ENCODE data around the gene BCAM.

The BCAM gene

GRCh38 chr19:44863990-44864389 is 55.1 kb downstream of the BCAM start:
- TF ChIP-seq FOXP2 (optimal IDR thresholded peaks at IDR 0.05; ENCODE audit: borderline replicate concordance, extremely low read depth, extremely low read length, insufficient read depth): no peak
- no peak for TF ChIP-seq REST (IDR thresholded peaks at IDR 0.05; ENCODE audit: insufficient read depth in 1 of 2, low read depth in 2 of 2, low read length in 2 of 2)
- no peak for TF ChIP-seq POLR2AphosphoS5 (IDR thresholded peaks at IDR 0.05; ENCODE audit: low read depth, low read length)
- no peak for TF ChIP-seq SIN3A (IDR thresholded peaks at IDR 0.05; ENCODE audit: borderline replicate concordance, insufficient read depth, low read length)
- no peak for TF ChIP-seq TAF1 (IDR thresholded peaks at IDR 0.05; ENCODE audit: borderline replicate concordance, insufficient read depth, low read length)

DNA sequence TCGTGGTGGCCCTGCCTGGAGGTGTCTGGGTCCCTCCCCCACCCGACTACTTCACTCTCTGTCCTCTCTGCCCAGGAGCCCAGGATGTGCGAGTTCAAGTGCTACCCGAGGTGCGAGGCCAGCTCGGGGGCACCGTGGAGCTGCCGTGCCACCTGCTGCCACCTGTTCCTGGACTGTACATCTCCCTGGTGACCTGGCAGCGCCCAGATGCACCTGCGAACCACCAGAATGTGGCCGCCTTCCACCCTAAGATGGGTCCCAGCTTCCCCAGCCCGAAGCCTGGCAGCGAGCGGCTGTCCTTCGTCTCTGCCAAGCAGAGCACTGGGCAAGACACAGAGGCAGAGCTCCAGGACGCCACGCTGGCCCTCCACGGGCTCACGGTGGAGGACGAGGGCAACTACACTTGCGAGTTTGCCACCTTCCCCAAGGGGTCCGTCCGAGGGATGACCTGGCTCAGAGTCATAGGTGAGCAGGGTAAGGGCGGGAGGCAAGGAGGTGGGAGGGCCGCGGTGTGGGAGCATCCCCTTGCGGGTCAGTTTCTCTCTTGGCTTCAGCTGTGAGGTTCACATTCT is 56.4 kb downstream of the BCAM start:
- TF ChIP-seq TAF1 (IDR thresholded peaks at IDR 0.05; ENCODE audit: borderline replicate concordance, insufficient read depth, low read length) (no peak), POLR2AphosphoS5 (IDR thresholded peaks at IDR 0.05; ENCODE audit: low read depth, low read length) (no peak), REST (IDR thresholded peaks at IDR 0.05; ENCODE audit: insufficient read depth in 1 of 2, low read depth in 2 of 2, low read length in 2 of 2) (no peak), FOXP2 (optimal IDR thresholded peaks at IDR 0.05; ENCODE audit: borderline replicate concordance, extremely low read depth, extremely low read length, insufficient read depth) (no peak), SIN3A (IDR thresholded peaks at IDR 0.05; ENCODE audit: borderline replicate concordance, insufficient read depth, low read length) (no peak)

- TF ChIP-seq FOXP2 (optimal IDR thresholded peaks at IDR 0.05; ENCODE audit: borderline replicate concordance, extremely low read depth, extremely low read length, insufficient read depth) (no peak), POLR2AphosphoS5 (IDR thresholded peaks at IDR 0.05; ENCODE audit: low read depth, low read length) (no peak), TAF1 (IDR thresholded peaks at IDR 0.05; ENCODE audit: borderline replicate concordance, insufficient read depth, low read length) (no peak), REST (IDR thresholded peaks at IDR 0.05; ENCODE audit: insufficient read depth in 1 of 2, low read depth in 2 of 2, low read length in 2 of 2) (no peak), SIN3A (IDR thresholded peaks at IDR 0.05; ENCODE audit: borderline replicate concordance, insufficient read depth, low read length) (no peak)
These were observed 57.8 kb downstream of the BCAM start for GRCh38 chr19:44866664-44867063.

- no peak for TF ChIP-seq POLR2AphosphoS5 (IDR thresholded peaks at IDR 0.05; ENCODE audit: low read depth, low read length)
- no peak for TF ChIP-seq FOXP2 (optimal IDR thresholded peaks at IDR 0.05; ENCODE audit: borderline replicate concordance, extremely low read depth, extremely low read length, insufficient read depth)
- no peak for TF ChIP-seq SIN3A (IDR thresholded peaks at IDR 0.05; ENCODE audit: borderline replicate concordance, insufficient read depth, low read length)
- no peak for TF ChIP-seq REST (IDR thresholded peaks at IDR 0.05; ENCODE audit: insufficient read depth in 1 of 2, low read depth in 2 of 2, low read length in 2 of 2)
- no peak for TF ChIP-seq TAF1 (IDR thresholded peaks at IDR 0.05; ENCODE audit: borderline replicate concordance, insufficient read depth, low read length)
These were observed 58.7 kb downstream of the BCAM start for GRCh38 chr19:44867578-44867977.
